Hematopoietic multipotent progenitor cell treated with erythropoietin and hydrocortisone succinate and interleukin-3 and kit ligand, for 4 days (in vitro differentiated cells): Measurements from ENCODE around the gene SCARB2.

Experiments
- DNase-seq: peaks from one replicate; pipeline ENCODE4 v3.0.0-alpha.2; 2015

Gene SCARB2

DNA sequence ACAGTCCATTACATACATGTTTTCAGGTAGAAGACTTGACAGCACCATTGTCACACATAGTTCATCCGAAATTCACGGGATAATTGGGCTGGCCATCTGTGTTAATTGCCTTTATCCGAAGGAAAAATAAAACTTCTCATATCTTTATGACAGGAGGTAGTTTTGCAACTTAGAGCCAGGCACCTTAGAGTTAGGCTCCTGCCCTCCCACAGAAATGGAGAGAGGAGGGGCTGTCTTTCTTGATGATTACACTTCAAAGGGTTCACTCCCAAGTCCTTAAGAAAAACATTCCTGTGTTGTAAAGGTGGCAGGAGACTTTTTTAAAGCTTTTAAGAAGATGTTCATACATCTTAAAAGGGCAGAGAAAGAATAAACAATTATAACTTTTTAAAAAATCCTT lies 10.5 kb upstream of the SCARB2 start:
- DNase-seq = no peak

DNA sequence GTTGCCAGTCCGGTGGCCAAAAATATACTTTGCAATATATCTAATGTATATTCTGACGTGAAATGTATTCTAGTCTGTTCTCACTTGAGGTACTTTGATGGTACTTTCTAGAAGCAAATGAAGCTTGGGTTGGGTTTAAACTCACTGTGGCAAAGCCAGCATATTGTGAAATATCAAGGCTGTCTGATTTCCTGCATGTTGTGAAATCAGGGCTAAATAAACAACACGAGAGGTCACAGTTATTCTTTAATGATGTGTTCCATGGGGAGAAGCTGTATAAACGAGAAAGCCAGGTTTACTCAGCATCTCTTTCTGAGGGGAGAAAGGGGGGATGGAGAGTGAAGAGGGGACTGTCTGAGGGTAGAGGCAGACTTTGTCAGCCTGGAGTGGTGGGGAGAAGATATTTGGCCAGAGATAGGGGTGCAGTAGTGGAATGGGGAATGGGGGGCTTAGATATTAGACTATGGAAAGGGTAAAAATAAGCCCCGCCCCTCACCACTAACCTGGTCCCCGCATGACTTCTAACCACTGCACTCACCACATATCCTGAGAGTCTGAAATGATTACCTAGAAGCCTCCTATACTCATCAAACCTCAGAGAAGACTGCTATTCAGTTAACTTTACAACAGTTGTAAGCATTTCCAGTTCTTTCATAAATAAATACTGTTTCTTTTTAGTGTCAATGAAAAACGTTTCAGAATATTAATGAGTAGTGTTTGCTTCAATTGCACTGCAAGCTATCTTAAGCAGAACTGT lies 5.9 kb upstream of the SCARB2 start:
- DNase-seq = peak; percentile 55

DNA sequence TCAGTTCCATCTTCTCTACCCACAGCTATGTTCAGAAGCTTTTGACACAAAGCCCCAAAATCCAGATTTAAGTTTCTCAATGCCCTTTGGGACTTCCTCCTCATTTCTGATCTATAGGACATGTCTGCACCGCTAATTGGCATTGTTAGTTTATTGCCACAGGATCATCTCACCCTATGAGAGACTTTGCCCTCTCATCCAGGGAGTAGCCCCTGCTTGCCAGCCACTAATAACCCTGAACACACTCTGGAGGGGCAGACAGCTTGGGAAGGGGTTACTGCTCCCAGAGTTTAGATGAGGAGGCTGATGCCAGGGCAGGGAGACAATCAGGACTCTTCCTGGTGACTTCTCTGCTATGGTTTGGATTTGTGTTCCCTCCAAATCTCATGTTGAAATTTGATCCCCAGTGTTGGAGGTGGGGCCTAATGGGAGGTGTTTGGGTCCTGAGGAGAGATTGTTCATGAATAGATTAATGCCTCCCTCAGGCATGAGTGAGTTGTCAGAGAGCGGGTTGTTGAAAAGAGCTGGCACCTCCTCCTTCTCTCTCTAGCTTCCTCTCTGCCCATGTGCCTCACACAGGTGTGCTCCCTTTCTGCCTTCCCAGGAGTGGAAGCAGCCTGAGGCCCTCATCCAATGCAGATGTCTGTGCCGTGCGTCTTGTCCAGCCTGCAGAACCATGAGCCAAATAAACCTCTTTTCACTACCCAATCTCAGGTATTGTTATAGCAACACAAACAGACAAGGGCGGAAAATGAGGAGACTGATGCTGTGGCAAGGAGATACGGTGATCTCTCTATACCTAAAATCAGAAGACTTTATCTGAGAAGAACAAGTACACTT lies 3.6 kb upstream of the SCARB2 start:
- no peak for DNase-seq

DNA sequence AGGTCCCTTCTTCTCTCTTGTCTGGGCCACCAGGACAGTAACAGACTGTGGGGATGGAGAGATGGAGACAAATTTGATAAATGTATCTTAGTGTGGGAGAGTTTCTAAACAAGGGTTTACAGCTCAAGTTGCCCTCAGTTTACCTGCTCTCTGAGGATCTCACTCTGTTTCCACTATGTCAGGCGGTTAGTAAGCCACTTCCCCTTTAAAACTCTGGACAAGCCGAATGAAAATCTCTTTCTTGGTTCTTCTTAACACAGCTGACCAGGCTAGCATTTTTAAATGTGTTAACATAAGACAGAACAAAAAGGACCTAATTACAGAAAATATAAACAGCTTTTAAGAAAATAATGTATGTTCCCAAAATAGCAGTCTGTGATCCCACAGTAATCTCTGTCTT lies 2.9 kb upstream of the SCARB2 start:
- DNase-seq = no peak

DNA sequence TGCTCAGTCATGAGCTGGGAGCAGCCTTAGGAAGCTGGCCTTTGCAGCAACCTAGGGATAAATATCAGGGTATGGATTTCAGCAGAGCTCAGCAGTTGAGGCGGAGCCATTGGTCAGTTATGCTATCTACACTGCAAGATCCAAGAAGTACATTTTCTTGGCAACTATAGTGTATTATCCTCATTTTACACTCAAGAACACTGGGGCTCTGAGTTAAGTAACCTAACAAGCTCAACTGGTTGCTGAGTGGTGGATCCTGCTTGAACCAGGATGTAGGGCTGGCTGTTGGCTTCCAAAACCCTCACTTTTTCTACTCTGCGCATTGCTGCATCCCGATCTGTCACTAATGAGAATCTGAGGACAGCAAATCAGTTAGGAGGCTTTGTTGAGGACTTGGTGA lies 1.5 kb upstream of the SCARB2 start:
- DNase-seq = peak; percentile 68

DNA sequence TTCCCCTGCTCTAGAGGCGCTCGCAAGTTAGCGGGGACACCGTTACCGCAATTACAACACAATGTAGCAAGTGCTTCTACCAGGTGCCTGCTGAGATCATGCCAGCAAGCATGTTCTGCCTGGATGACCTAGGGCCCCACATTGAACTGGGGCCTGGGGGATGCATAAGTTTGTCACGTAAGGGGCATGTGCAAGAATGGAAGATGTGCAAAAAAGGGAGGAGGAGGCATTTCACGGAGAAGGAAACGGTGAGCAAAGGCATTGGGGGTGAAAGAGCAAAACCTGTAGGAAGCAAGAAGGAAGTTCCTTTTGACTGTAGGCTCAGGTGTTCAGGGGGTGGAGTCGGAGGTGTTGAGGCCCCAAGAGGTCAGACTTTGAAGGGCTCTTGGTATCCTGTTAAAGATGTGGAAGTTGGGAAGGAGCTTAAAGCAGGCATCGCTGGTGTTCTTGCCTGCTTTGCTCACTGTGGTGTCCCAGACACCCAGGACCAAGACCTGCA lies 602 bp upstream of the SCARB2 start:
- no peak for DNase-seq

DNA sequence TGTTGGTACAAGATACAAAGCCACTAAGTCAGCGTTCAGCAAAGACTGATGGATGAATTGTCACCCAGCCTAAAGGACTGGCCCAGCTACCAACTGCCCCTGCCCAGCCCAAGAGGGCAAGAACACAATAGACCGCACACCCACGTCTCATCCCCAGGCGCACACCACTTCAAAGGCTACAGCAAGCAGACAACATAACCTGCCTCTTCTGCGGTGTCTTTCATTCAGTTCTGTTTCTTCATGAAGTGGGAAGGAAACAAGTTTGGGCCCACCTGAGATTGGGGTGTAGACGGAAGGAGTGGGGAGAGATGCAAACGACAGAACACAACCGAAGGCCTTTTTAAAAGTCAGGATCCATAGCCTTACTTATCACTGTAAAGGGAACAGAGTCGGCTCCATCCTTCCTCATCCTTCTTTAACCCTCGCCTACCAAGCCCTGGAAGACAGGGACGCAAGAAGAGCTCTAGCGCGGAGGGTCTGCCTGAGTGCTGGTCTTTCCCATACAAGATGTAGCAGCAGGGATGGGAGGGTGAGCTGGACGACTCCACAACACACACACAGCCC lies 691 bp downstream of the SCARB2 start:
- peak; percentile 31 for DNase-seq

DNA sequence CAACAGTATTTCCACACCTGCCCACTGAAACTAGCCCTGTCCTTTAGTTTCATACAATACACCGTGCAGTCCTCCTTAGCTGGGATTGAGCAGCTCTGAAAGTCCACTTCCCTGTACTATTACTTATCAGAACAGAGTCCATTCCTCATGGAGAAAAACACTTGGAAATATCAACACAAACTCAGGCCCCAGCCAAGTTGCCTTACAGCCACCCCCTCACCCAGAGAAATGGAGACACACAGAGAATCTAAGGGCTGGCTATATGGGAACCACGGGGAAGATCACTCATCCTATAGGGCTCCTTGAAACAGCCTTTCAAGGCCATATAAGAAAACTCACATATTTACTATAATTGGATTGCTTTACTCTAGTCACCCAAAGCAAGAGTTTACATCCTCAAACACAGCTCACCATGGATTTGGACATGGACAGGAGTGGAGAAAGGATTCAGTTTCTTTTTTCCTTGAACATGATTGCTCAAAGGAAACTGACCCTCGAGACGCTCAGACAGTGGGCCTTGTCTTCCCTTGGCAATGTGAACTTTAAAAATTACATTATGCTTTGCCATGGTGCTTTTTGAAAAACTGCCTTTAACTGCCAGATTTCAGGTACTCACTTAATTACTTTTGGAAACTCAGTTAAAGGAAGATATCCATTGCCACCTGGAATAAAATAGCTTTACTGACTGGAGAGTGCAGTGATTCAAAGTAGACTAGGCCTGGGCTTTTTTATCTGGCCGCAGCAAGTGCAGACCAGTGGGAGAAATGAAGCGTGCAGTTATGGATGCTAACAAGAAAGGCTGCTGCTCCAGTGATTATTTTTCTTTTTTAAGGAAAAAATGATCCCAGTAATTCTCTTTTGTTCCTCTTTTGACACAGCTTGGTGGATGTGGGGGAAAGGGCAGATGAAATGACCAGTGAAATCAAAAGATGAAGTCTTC lies 1.6 kb downstream of the SCARB2 start:
- no peak for DNase-seq

DNA sequence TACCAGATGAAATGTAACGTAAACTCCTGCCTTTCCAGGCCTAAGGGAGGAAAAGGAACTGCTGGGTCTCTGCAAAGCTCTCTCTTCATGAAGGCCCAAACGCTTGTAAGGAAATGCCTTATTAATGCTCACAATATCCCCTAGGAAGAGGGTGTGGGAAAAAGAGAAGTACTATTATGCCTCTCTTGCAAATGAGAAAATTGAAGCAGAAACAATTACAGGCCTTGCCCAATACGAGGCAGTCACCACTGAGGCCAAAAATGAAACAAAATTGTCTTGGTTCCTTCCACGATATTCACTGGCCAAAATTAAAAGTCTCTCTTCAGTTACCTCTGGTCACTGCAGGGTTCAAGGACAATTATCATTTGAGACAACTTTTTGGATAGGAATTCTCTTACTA lies 3.2 kb downstream of the SCARB2 start:
- DNase-seq = no peak

DNA sequence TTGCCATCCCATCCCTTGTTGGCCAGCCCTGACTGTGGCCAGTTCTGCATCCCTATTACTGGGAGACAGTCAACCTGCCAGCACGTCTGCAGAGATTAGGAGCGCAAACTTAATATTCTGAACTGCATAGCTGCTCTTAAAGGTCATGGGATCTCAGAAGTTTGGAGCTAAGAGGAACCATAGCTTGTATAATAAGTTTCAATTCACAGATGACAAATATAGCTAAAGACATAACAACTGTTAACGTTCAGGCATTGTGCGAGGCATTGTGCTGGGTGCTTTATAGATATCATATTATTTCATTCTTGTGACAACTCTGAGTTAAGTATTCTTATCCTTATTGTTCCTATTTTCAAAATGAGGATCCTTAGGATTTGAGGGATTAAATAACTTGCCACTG lies 3.7 kb downstream of the SCARB2 start:
- no peak for DNase-seq

DNA sequence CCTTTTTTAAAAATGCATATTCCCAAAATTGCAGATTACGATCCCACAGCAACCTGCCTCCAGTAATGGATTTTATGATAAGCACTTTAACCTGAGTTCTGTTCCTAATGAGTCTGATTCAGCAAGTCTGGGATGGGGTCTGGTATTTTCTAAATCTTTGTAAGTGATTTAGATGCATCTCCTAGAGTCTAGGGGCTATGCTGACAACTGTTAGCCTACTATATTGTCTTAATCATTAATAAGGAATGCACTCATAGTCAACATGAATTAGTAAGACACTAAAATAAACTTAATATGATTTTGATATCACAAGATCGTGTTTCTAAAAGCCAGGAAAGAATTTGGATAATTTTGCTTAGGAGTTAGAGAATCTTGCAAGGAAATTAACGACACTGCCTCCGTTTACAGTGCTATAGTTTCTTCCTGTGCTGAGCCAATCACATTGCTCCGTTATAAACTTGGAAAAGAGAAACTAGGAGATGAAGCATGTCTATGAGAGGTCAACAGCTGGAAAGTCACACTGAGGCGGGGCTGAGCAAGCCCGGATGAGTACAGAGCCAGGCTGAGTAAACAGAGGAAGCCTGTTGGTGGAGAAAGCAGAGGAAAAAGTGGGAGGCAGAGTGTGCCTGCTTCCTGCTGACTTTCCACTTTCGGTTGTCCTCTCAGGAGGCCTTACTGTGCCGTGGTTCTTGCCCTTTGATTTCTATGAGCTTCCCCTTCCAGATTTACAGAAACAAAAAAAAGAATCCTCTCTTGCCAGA lies 5.4 kb downstream of the SCARB2 start:
- DNase-seq = peak; percentile 34

DNA sequence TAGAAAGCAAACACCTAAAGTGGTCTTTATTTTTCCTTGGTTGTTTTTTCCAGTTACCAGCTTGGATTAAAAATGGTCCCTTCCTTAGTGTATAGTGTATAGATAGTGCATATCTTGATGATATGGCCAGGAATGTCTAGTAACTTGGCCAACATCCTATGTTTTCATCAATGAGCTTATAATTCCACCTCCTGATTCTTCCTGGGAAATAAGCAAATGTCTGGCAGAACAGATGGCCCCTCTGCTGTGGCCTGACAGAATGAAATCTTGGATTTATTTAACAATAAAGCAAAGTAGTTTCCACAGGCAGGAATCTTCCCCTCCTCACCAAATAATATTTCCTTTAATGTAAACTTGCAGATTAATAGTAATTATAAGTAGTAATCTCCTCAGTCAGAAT lies 6.1 kb downstream of the SCARB2 start:
- DNase-seq = no peak

DNA sequence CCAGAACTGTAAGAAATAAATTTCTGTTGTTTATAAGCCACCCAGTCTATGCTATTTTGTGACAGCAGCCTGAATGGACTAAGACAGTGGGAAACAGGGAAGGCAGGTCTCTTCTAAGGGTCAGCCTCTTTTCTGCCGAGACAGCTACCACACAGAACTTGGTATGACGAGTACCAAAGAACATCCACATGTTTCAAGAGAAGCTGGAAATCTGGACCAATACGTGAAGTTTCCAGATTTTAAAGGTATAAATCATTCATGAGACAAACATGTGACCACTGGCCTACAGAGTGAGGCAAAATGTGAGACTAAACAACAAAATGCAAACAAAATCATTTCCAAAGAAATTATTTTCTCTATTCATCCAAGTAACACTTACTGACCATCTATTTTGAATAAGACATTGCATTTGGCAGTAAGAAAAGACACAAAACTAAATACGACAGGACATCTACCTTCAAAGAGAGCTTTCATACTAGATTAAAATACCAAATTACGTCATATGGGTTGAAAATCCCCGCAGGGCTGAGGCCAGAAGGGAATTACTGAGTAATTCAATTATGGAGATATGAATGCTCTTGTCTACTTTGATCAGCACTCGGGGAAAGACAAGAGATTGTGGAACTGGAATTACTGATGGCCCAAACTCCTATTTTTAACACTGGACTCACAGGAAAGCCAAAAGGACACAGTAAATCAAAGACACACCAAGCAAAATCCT lies 7.2 kb downstream of the SCARB2 start:
- no peak for DNase-seq

DNA sequence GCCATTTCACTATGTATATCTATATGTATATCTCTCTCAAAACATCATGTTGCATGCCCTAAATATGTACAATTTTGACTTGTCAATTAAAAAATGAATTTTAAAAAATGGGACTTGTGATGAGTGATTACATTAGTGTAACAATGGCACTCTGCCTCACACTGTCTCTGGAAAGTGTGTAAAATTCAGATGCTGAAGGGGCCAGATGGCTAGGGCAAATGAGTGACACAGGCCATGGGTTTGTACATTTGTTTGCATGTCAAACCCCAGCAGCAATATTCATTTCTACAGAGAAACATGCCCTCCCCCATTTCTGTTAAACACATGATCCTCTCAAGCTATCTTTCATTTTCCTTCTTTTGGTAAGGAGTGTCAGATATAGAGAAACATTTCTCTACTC lies 8.1 kb downstream of the SCARB2 start:
- no peak for DNase-seq

DNA sequence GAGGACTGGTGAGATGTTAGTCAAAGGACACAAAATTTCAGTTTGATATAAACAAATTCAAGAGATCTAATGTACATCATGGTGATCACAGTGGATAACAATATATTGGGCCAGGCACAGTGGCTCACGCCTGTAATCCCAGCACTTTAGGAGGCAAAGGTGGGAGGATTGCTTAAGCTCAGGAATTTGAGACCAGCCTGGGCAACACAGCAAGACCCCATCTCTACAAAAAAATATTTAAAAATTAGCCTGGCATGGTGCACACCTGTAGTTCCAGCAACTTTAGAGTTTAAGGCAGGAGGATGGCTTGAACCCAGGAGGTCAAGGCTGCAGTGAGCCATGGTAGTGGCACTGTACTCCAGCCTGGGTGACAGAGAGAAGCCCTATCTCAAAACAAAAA lies 8.7 kb downstream of the SCARB2 start:
- no peak for DNase-seq

DNA sequence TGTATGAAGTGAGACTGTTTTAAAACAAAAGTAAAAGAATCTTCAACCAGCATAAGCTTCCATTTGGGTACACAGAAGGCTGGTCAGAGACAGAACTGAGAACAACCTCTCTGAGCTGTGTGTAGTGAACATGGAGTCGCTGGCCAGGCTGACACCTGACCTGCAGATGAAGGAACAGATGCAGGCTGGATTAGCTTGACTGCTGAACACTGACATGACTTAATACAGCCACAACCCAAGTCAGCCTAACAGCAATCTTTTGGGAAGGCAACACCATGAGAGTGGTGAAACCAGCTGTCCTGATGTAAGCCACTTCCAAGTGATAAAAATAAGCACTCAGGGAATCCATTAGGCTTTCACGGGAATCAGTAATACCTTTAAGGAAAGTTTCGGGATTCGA lies 10.1 kb downstream of the SCARB2 start:
- no peak for DNase-seq

DNA sequence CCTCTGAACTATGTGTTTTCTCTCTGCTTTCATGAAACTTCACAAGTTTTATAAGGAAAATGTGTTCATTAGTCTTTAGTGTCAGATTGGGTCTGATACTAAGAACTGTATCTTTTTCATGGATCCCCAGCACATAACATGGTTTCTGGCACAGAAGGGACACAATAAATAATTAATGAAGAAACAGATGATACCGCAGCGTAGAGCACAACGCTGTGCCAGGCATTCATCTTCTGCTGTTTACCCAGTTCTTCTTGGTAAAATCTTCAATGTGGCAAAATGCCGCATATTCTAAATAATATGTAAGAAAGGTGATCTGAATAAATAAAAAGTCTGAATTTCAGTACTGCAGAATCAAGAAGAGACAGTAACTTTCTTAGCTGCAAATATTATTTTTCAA lies 12.3 kb downstream of the SCARB2 start:
- no peak for DNase-seq

DNA sequence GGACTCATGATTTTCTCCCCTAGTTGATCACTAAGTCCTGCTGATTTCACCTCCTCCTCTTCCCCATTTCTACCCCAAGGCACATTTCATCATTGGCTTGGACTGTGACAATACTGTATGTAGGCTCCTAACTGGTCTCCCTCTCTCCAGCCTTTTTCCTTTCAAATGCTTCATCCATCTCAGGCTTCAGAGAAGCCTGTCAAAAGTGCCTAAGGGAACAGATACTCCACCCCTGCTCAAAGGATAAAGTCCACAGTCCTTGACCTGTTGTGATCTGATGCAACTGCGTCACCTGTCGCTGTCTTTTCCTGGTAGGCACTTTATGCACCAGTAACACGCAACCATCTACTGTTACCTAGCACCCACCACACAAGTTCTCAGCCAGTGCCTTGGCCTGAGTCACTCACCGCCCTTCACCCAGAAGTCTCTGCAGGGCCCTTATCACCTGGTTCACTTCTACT lies 12.8 kb downstream of the SCARB2 start:
- DNase-seq = peak; percentile 53

DNA sequence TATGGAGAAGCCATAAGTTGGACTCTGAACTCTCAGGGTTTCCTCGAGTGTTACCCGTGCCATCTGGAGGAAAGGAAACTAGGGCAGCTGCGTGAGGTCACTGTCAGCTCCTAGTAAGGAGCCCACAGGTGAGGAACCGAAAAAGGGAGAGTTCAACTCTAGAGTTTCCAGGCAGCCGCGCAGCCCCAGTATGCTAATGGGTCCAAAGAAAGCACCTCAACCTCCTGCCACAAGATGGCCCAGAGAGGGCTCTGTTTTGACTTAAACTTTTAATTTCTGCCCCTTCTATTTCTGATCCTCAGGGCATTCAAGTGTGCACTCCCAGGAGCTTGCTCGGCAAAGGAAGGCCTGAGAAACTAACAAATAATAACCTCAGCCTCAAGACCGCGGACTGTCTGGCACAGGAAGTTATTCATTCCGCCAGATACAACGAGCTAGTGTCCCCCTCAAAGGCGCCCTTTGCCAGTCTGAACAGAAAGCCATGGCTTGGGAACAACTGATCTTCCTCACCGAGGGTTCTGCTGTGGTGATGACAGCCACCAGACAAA lies 13.9 kb downstream of the SCARB2 start:
- DNase-seq = peak; percentile 70

DNA sequence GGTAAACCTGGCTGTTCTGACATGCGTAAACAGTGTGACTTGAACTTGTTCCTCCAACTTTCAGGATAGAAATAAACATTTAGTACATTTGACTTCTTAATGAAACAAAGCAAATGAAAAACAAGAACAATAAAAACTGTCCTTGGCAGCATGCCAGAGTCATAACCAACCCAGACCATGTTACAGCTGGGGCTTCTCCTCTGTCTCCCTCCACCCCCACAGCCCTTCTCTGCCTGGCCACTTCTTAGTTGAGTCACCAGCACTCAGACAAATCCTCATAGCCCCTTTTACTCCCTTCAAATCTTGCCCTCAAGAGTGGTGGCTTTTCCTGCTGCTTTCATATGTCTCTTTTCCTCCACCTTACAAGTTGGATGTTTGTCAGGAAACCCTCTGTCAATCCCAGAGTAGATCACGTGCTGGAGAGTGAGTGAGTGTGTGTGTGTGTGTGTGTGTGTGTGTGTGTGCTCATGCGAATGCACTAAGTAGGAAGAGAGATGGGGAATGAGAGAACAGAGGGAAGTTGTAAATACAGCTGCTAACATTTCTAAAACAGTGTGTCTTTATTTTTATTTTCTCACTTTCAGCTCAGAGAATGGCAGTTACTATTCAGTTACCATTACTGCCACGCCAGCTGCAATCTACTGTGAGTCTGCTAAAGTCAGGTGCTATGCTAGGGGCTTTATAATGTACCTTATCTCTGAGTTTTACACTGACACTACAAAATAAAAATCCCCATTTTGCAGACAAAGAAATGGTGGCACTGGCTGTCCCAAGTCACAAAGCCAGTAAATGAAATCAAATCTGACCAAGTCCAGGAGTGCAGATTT lies 15.0 kb downstream of the SCARB2 start:
- peak; percentile 89 for DNase-seq
